HG02970 (cell line): ENCODE data around the gene S1PR4.
"Not testable (repeated sequence)": the region's sequence is repeated elsewhere in the genome, so short reads cannot be mapped to it uniquely, and the experiment has no call there.

Source experiments
- ATAC-seq: cut with Tn5 transposase; IDR thresholded peaks from one replicate; pipeline ENCODE4 v1.9.1; 2021; ENCODE audit warnings: mild to moderate bottlenecking, moderate library complexity, moderate number of reproducible peaks; ENCODE audit not compliant: unreplicated experiment, low FRiP score

The S1PR4 gene

DNA sequence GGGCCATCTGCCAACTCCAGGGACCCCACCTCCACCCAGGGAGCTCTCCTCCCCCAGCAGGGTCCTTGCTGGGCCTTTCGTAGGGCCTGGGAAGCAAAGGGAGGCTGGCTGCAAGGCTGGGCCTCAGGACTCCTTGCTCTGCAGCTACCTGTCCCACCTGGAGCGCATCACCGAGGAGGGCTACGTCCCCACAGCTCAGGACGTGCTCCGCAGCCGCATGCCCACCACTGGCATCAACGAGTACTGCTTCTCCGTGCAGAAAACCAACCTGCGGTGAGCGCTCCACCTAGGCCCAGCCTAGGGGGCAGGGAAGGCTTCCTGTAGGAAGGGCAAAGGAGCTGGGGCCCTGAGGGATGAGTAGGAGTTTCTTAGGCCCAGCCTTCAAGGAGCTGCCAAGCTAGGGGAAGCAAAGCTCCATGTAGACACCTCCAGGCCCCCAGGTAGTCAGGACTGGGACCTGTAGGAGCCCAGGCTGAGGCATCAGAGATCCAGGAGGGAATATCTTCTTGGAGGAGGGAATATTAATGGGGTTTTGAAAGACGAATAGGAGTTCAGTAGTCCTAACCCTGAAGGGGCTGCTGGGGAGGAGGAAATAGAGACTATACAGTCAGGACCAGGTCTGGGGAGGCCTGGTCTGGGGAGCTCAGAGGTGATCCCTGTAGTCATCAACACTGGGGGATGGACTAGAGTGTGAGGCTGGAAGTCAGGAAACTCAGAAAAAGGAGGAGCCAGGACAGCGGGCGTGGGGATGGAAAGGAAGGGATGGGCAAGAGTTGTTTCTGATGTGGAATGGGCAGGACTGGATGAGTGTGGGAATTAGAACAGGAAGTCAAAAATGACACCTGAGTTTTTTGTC lies 26.8 kb upstream of the S1PR4 start:
- ATAC-seq, result no peak

DNA sequence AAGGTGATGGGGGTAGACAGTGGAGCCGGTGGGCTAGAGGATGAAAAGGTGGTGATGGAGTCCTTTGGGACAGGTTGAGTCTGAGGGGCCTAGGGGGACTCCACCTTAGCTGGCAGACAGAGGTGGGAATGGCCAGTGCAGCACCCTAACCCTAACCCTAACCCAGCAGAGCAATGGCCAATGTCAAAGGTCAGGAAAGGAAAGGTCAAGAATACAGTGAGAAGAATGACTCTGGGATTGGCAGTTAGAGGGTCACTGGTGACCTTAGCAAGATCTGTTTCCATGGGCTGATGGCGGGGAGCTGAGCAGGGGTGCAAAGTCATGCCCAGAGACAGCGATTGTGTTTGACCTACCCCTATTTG lies 26.2 kb upstream of the S1PR4 start:
- no peak for ATAC-seq

DNA sequence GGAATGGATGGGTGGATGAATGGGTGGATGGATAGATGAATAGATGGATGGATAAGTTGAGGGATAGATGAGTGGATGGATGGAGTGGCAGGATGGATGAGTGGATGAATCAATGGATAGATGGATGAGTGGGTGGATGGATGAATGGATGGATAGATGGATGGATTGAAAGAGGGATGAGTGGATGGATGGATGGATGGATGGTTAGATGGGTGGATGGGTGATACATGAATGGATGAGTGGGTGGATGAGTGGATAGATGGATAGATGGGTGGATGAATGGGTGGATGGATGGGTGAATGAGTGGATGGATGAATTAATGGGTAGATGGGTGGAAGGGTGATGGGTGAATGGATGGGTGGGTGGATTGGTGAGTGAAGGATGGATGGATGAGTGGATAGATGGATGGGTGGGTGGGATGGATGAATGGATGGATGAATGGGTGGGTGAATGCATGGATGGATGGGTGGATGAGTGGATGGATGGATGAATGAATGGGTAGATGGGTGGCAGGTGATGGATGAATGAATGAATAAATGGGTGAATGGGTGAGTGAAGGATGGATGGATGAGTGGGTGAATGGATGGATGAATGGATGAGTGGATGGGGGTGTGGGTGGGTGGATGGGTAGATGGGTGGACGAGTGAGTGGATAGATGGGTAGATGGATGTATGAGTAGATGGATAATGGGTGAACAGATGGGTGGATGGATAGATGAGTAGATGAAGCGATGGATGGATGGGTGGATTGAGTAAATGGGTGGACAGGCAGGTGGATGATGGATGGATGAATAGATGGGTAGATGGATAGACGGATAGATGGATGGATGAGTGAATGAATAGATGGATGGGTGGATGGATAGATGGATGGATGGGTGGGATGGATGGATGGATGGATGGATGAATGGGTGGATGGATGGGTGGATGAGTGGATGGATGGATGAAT lies 25.0 kb upstream of the S1PR4 start:
- no peak for ATAC-seq

DNA sequence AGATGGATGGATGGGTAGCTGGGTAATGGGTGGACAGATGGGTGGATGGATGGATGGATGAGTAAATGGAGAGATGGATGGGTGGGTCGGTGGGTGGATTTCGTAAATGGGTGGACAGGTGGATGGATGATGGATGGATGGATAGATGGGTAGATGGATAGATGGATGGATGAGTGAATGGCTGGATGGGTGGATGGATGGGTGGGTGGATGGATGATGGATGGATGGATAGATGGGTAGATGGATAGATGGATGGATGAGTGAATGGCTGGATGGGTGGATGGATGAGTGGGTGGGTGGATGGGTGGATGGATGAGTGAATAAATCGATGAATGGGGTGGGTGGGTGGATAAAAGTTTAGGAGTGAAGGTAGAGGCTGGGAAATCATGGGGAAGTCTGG lies 24.1 kb upstream of the S1PR4 start:
- not testable (repeated sequence) for ATAC-seq

DNA sequence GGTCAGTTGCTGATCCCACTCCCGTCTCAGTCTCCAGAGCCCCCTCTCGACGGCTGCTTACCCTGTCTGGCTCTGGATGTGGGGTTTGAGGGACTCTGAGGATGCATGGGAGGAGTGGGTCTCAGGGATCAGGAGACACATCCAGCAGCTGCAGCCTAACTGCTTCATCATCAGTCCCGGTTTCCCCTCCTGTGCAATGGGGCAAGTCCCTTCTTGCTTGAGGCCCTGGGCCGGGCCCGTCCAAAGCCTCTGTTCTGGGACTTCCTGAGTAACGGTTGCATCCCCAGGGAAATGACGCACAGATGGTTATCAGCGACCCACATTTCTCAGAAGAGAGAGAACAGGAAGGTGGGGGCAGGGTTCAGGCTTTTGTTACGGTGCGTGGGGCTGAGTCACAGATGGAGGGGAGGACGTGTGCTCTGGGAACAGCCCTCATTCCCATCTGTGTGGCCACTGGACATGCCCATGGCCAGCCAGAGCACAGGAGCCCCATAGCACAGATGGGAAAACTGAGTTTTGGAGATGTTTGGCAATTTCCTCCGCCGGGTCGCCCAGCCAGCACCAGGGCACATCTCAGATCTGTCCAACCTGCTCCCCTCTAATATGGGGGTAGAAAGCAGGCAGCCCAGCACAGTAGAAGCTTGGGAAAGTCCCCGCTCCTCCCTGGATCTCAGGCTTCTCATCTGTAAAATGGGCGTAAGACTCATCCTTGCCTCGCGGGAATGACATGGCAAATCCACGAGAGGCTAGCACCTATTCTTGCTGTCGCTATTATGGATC lies 23.4 kb upstream of the S1PR4 start:
- ATAC-seq, result peak; percentile 74

DNA sequence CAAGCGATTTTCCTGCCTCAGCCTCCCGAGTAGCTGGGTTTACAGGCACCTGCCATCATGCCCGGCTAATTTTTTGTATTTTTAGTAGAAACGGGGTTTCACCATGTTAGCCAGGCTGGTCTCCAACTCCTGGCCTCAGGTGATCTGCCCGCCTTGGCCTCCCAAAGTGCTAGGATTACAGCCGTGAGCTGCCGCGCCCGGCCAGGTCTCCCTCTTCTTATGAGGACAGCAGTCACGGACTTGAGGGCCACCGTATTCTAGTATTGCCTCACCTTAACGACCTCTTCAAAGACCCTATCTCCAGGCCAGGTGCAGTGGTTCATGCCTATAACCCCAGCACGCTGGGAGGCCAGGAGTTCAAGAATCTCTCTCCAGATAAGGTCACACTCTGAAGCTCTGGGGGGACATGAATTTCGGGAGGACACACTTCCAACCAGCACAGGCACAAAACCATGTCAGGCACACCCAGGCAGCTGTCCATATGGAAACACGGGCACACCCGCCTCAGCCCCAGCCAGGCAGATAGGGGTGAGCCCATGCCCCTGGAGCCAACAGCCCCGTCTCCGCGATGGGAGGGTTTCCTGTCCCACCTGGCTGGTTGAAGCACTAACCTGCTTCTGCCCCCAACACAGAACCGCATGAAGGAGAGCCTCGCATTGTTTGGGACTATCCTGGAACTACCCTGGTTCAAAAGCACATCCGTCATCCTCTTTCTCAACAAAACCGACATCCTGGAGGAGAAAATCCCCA lies 21.3 kb upstream of the S1PR4 start:
- ATAC-seq, result no peak

DNA sequence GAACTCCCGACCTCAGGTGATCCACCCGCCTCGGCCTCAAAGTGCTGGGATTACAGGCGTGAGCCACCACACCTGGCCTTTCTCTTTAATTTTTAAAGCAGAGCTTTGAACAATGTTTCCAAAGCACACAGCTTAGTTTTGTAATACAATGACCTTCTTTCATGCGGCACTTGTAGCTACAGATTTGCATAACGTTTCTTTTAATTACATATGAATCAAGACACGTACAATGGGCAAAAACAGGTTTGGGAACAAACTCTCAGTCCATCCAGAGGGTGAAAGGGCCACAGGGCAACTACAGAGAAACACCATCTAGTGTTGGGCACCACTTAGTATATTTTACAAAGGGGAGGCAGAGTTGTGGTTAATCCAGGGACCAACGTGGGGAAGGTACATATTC lies 19.0 kb upstream of the S1PR4 start:
- no peak for ATAC-seq

DNA sequence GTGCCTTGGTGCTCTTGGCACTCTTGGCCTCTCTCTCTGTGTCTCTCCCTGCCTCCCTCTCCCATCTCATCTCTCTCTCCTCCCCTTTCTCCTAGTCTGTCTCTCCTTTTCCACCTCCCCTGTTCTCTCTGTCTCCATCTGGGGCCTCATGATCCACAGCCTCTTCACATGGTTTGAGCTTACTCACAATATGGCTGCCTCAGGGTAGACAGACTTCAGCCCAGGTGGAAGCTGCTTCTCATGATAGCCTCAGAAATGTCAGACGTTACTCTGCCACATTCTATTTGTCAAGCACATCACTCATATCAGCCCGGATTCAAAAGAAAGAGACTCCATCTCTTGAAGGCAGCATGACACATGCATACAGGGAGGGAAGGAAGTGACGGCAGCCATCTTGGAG lies 18.4 kb upstream of the S1PR4 start:
- no peak for ATAC-seq

DNA sequence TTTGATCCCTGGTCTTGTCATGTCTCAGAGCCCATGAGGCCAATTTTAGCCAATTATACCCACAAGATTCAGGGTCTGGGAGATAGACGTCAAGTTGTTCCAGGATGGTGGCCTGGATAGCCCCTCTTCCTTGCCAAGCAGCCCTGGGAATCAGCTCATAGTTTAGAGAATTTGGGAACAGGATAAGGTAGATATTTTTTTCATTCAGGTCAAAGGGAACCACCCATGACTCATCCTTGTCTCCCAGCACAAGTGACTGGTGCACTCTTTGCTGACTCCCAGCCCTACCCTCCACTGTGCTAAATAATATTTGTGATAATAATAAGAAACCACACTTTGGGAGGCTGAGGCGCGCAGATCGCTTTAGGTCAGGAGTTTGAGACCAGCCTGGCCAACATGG lies 17.1 kb upstream of the S1PR4 start:
- ATAC-seq, result no peak

DNA sequence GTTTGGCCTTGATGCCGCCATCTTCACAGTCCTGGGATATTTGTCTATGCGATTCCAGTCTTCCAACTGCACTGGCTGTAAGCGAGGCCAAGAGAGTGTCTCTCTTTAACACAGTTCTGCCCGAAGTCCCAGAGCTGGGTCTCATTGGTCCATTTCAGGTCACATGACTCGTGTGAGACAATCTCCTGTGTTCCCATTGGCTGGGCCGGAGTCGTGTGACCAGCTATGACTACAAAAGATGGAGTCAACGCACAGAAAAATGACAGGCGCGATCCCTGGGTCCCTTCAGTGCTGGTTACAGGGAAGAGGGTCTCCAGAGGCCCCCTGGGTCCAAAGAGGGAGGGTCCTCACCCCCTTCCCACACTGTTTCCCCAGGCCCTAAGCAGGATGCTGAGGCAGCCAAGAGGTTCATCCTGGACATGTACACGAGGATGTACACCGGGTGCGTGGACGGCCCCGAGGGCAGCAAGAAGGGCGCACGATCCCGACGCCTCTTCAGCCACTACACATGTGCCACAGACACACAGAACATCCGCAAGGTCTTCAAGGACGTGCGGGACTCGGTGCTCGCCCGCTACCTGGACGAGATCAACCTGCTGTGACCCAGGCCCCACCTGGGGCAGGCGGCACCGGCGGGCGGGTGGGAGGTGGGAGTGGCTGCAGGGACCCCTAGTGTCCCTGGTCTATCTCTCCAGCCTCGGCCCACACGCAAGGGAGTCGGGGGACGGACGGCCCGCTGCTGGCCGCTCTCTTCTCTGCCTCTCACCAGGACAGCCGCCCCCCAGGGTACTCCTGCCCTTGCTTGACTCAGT lies 15.9 kb upstream of the S1PR4 start:
- ATAC-seq, result no peak

DNA sequence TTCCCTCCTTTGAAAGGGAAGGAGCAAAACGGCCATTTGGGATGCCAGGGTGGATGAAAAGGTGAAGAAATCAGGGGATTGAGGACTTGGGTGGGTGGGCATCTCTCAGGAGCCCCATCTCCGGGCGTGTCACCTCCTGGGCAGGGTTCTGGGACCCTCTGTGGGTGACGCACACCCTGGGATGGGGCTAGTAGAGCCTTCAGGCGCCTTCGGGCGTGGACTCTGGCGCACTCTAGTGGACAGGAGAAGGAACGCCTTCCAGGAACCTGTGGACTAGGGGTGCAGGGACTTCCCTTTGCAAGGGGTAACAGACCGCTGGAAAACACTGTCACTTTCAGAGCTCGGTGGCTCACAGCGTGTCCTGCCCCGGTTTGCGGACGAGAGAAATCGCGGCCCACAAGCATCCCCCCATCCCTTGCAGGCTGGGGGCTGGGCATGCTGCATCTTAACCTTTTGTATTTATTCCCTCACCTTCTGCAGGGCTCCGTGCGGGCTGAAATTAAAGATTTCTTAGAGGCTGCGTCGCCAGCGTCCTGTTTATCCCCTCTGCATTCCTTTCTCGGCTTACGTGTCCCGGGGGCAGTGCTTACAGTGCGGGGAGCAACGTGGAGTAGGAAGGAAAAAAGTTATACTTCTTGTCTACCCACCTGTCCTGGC lies 15.2 kb upstream of the S1PR4 start:
- no peak for ATAC-seq

DNA sequence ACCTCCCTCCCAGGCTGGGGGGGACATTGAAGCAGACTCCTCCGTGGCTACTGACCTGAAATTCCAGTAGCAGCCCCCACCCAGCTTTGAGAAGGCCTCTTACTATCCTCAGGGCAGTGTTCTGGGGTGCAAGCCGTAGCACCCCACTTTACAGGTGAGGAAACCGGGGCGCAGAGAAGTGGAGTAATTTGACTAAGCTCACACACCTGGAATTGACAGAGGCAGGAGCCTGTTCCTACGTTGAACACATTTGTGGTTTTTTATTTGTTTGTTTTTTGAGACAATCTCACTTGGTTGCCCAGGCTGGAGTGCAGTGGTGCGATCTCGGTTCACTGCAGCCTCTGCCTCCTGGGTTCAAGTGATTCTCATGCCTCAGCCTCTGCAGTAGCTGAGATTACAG lies 14.6 kb upstream of the S1PR4 start:
- ATAC-seq, result no peak

DNA sequence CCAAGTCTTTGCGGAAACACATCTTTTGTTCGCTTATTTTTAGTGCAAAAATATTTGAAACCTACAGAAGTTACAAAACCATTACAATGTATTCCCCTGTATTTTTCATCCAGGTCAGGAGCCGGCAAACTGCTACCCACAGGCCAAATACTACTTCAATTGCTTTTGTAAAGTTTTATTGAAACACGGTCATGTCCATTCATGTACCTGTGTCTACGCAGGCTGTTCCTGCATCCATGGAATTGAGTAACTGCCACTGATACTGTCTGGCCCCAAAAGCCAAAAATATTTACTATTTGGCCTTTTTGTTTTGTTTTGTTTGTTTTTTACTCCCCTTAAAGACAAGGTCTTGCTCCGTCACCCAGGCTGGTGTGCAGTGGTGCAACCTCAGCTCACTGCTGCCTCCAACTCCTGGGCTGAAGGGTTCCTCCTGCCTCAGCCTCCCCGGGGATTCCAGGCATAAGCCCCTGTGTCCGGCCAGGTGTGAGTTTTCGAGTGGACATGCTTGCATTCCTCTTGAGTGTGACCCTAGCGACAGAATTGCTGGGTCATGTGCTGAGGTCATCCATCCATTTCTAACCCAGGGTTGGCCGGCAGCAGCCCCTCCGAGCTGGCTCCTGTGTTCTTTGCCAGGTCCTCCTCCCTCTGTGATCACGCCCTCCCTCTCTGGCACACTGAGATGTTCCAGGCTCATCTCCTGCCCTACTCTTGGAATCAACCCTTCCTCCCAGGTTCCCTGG lies 10.9 kb upstream of the S1PR4 start:
- no peak for ATAC-seq

DNA sequence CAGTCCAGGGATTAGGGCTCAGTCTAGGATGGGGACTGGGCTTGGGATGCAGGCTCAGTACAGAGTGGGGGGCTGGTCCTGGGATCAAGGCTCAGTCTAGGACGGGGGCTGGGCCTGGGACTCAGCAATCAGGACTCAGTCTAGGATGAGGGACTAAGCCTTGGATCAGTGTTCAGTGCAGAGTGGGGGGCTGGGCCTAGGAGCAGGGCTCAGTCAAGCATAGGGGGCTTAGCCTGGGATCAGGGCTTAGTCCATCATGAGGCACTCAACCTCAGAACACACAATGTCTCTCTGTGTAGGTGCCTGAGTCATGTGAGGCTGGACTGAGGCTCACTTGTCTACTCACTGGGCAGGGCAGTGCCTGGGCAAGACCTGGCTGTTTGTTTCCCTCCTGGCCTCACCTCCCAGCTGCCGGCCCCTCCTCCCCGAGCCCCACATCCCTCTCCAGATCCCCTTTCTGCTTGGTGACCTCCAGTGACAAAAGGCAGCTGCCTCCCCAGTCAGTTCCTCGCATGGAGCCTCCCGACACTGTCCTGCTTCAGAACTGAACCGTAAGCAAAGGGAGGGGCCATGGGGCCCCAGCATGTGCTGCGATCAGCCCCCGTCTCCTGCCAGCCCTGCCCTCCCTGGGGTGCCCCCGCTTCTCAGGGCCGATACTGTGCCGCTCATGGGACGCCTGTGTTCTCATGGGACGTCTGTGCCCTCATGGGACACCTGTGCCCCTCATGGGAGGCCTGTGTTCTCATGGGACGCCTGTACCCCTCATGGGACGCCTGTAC lies 6.5 kb upstream of the S1PR4 start:
- no peak for ATAC-seq

DNA sequence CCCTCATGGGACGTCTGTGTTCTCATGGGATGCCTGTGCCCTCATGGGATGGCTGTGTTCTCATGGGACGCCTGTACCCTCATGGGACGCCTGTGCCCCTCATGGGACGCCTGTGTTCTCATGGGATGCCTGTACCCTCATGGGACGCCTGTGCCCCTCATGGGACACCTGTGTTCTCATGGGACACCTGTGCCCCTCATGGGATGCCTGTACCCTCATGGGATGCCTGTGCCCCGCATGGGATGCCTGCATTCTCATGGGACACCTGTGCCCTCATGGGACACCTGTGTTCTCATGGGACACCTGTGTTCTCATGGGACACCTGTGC lies 5.9 kb upstream of the S1PR4 start:
- ATAC-seq, result not testable (repeated sequence)

DNA sequence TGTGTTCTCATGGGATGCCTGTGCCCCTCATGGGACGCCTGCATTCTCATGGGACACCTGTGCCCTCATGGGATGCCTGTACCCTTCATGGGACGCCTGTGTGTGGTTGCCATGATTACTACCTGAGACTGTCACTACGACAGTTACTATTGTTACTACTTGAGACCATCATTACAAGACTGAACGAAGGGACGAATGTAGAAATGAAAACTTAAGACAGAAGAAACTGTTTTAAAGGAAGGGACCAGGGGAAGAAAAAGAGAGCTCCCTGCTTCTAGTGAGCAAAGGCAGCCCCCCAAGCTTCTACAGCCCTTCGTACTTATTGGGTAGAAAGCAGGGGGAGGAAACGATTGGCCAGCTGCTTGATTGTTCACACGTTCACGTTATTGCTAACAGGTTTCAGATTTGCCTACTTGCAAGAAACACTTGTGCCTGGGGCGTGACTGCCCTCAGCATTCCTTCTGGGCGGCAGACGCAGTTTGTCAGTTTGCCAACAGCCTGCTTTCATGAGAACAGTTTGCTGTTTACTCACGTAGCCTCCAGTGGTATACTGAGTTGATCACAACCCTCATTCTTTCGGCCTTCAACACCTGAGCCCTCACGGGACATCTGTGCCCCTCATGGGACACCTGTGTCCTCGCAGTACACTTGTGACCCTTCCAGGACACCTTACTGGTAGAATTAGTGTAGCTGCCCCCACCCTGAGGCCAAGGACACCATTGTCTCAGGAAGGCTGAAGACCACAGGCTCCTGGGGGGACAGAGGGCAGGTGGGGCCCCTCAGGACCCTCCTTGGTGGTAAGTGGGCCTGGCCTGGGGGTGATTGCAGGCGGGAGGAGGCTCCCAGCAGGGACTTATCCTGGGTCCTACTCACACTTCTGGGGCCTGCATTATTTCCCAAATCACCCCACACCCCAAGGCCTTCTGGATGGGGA lies 2.5 kb upstream of the S1PR4 start:
- no peak for ATAC-seq
